Measurements from ENCODE around the gene PRSS36.

Gene PRSS36

DNA sequence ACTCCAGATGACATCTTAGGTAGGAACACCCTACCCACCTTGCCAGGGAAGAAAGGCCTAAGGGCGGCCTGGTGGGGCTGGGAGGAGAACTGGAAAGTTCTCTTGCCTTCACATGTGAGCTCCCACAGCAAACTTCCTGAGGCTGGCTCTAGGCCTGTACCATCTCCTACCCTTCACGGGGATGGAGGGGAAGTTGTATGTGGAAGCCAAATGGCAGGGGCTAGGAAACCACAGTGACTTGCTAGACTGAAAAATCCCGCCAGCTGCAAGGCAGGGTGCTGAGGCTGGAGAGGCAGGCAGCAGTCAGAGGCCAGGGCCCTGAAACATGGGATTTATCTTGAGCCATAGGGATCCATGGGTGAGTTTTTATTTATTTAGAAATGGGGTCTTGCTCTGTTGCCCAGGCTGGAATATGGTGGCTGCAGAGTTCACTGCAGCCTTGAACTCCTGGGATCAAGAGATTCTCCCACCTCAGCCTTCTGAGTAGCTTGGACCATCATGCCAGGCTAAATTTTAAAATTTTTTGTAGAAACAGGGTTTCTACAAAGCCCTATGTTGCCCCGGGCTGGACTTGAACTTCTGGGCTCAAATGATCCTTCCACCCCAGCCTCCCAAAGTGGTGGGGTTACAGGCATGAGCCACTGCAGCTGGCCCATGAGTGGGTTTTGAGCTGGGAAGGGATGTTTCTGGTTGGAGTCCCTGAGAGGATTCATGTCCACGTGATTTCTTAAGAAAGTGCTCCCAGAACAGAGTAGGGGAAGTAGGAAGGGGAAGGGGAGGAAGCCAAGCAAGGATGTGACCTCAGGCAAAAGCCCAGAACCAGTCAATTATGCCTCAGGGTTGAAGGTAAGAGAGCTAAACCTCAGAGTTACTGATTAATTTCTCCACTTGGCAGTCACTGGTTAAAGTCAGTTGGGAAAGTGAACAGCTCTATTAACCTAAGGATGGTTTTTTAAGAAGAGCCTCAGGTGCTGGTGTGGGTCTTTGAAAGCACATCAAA lies 36.4 kb downstream of the PRSS36 start:
- Histone ChIP-seq H3K9me3 (ENCODE audit: control insufficient read depth, low read length) (no peaks in the 10 kb centered on the region), H3K9ac (ENCODE audit: low read length) (no peak overlapping the region)
- DNase-seq (ENCODE audit: low read depth), result no peak

GRCh38 chr16:31112711-31113110 lies 37.2 kb downstream of the PRSS36 start:
- H3K27me3 ChIP-seq (replicated peaks; ENCODE audit: control insufficient read depth, insufficient read depth, low read length), result no peaks in the 10 kb centered on the region
- peaks cover 38% of the 10 kb centered on the region for H3K36me3 ChIP-seq (ENCODE audit: control insufficient read depth, insufficient read depth, low read length, severe bottlenecking)
- H3K9me3 ChIP-seq (ENCODE audit: control insufficient read depth, low read length), result no peaks in the 10 kb centered on the region
- H3K4me1 ChIP-seq (ENCODE audit: control insufficient read depth, insufficient read depth, low read length), result peaks cover 8% of the 10 kb centered on the region
- DNase-seq (ENCODE audit: low read depth), result no peak
- H3K4me3 ChIP-seq (ENCODE audit: low read length), result no peak overlapping the region
- H3K9ac ChIP-seq (ENCODE audit: low read length), result no peak overlapping the region

More for the DNA sequence above, 36.4 kb downstream of the PRSS36 start:
- H3K4me3 ChIP-seq (ENCODE audit: low read length), result no peak overlapping the region
- no peaks in the 10 kb centered on the region for H3K27me3 ChIP-seq (replicated peaks; ENCODE audit: control insufficient read depth, insufficient read depth, low read length)
- H3K36me3 ChIP-seq (ENCODE audit: control insufficient read depth, insufficient read depth, low read length, severe bottlenecking), result peaks cover 38% of the 10 kb centered on the region
- H3K4me1 ChIP-seq (ENCODE audit: control insufficient read depth, insufficient read depth, low read length), result peaks cover 13% of the 10 kb centered on the region

- H3K4me1 ChIP-seq (ENCODE audit: control insufficient read depth, insufficient read depth, low read length), result peaks cover 8% of the 10 kb centered on the region
- no peak overlapping the region for H3K9ac ChIP-seq (ENCODE audit: low read length)
- DNase-seq (ENCODE audit: low read depth), result no peak
- no peak overlapping the region for H3K4me3 ChIP-seq (ENCODE audit: low read length)
- H3K36me3 ChIP-seq (ENCODE audit: control insufficient read depth, insufficient read depth, low read length, severe bottlenecking), result peaks cover 38% of the 10 kb centered on the region
- H3K27me3 ChIP-seq (replicated peaks; ENCODE audit: control insufficient read depth, insufficient read depth, low read length), result no peaks in the 10 kb centered on the region
- no peaks in the 10 kb centered on the region for H3K9me3 ChIP-seq (ENCODE audit: control insufficient read depth, low read length)
Measured at GRCh38 chr16:31111881-31112466, 37.9 kb downstream of the PRSS36 start.

DNA sequence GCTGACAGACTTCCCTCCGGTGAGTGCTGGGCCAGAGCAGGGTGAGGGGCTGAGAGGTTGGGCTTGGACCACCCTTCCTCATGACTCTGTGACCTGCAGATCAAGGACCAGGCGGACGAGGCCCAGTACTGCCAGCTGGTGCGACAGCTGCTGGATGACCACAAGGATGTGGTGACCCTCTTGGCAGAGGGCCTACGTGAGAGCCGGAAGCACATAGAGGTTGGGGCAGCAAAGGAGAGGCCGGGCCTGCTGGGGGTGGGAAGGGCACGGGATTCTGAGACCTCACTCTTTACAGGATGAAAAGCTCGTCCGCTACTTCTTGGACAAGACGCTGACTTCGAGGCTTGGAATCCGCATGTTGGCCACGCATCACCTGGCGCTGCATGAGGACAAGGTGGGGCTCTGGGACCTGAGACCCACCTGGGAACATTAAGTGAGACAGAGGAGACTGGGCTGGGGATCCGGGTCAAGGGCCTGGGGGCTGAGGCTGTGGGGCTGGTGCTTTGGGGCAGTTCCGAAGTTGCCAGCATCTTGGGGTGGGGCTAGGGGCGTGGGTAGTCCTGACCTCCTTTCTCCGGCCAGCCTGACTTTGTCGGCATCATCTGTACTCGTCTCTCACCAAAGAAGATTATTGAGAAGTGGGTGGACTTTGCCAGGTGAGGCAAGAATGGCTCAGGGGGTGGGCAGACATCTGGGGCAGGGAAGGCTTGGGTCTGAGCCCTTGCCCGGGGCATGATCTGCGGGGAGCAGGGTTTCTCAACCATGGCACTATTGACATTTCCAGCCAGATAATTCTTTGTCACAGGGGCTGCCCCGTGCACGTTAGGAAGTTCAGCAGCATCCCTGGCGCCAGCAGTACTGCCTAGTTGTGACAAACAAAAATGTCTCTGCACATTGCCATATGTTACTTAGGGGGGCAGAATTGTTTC lies 39.5 kb downstream of the PRSS36 start:
- Histone ChIP-seq H3K4me1 (ENCODE audit: control insufficient read depth, insufficient read depth, low read length) (peaks cover 8% of the 10 kb centered on the region), H3K9ac (ENCODE audit: low read length) (no peak overlapping the region), H3K36me3 (ENCODE audit: control insufficient read depth, insufficient read depth, low read length, severe bottlenecking) (peaks cover 38% of the 10 kb centered on the region), H3K9me3 (ENCODE audit: control insufficient read depth, low read length) (no peaks in the 10 kb centered on the region), H3K4me3 (ENCODE audit: low read length) (no peak overlapping the region), H3K27me3 (replicated peaks; ENCODE audit: control insufficient read depth, insufficient read depth, low read length) (no peaks in the 10 kb centered on the region)
- DNase-seq (ENCODE audit: low read depth), result no peak

DNA sequence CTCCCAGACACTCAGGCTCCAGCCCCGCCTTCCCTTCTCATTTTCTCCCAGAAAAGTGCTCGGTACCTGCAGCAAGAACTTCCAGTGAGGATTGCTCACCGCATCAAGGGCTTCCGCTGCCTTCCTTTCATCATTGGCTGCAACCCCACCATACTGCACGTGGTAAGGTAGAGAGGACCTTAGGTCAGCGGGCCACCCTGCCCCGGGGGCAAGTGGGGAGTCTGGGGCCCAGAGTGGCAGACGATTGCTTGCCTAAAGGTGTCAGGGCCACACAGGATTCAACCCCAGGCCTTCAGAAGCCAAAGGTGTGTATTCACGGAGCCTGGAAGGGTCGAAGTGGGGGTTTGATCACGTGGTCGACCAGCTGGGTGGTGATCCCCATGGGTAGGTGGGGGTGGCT lies 40.2 kb downstream of the PRSS36 start:
- H3K27me3 ChIP-seq (replicated peaks; ENCODE audit: control insufficient read depth, insufficient read depth, low read length), result no peaks in the 10 kb centered on the region
- no peaks in the 10 kb centered on the region for H3K9me3 ChIP-seq (ENCODE audit: control insufficient read depth, low read length)
- no peak overlapping the region for H3K9ac ChIP-seq (ENCODE audit: low read length)
- peaks cover 8% of the 10 kb centered on the region for H3K4me1 ChIP-seq (ENCODE audit: control insufficient read depth, insufficient read depth, low read length)
- peaks cover 38% of the 10 kb centered on the region for H3K36me3 ChIP-seq (ENCODE audit: control insufficient read depth, insufficient read depth, low read length, severe bottlenecking)
- H3K4me3 ChIP-seq (ENCODE audit: low read length), result peak overlapping the region; percentile 90
- no peak for DNase-seq (ENCODE audit: low read depth)

- H3K4me3 ChIP-seq (ENCODE audit: low read length), result peak overlapping the region; percentile 90
- peaks cover 8% of the 10 kb centered on the region for H3K4me1 ChIP-seq (ENCODE audit: control insufficient read depth, insufficient read depth, low read length)
- DNase-seq (ENCODE audit: low read depth), result peak; percentile 20
- H3K9ac ChIP-seq (ENCODE audit: low read length), result peak overlapping the region; percentile 95
- no peaks in the 10 kb centered on the region for H3K9me3 ChIP-seq (ENCODE audit: control insufficient read depth, low read length)
- peaks cover 38% of the 10 kb centered on the region for H3K36me3 ChIP-seq (ENCODE audit: control insufficient read depth, insufficient read depth, low read length, severe bottlenecking)
- no peaks in the 10 kb centered on the region for H3K27me3 ChIP-seq (replicated peaks; ENCODE audit: control insufficient read depth, insufficient read depth, low read length)
Measured at GRCh38 chr16:31108794-31109558, 40.9 kb downstream of the PRSS36 start.

GRCh38 chr16:31108035-31108793 lies 41.7 kb downstream of the PRSS36 start, which contains the start of gene BCKDK:
BCKDK (plus strand) TSS chr16:31108386; CDS start chr16:31109224, 838 bp downstream.
- peaks cover 8% of the 10 kb centered on the region for H3K4me1 ChIP-seq (ENCODE audit: control insufficient read depth, insufficient read depth, low read length)
- no peaks in the 10 kb centered on the region for H3K9me3 ChIP-seq (ENCODE audit: control insufficient read depth, low read length)
- H3K9ac ChIP-seq (ENCODE audit: low read length), result peak within 1 kb of the TSS; percentile 95
- H3K27me3 ChIP-seq (replicated peaks; ENCODE audit: control insufficient read depth, insufficient read depth, low read length), result no peaks in the 10 kb centered on the region
- peak; percentile 89 for DNase-seq (ENCODE audit: low read depth)
- H3K4me3 ChIP-seq (ENCODE audit: low read length), result peak within 1 kb of the TSS; percentile 90
- peaks cover 38% of the 10 kb centered on the region for H3K36me3 ChIP-seq (ENCODE audit: control insufficient read depth, insufficient read depth, low read length, severe bottlenecking)

- DNase-seq (ENCODE audit: low read depth), result no peak
- Histone ChIP-seq H3K9me3 (ENCODE audit: control insufficient read depth, low read length) (no peaks in the 10 kb centered on the region), H3K27me3 (replicated peaks; ENCODE audit: control insufficient read depth, insufficient read depth, low read length) (no peaks in the 10 kb centered on the region), H3K4me1 (ENCODE audit: control insufficient read depth, insufficient read depth, low read length) (peaks cover 8% of the 10 kb centered on the region), H3K9ac (ENCODE audit: low read length) (peak overlapping the region; percentile 95), H3K4me3 (ENCODE audit: low read length) (peak overlapping the region; percentile 90), H3K36me3 (ENCODE audit: control insufficient read depth, insufficient read depth, low read length, severe bottlenecking) (peaks cover 32% of the 10 kb centered on the region)
Measured at GRCh38 chr16:31107465-31107867, 42.4 kb downstream of the PRSS36 start.

DNA sequence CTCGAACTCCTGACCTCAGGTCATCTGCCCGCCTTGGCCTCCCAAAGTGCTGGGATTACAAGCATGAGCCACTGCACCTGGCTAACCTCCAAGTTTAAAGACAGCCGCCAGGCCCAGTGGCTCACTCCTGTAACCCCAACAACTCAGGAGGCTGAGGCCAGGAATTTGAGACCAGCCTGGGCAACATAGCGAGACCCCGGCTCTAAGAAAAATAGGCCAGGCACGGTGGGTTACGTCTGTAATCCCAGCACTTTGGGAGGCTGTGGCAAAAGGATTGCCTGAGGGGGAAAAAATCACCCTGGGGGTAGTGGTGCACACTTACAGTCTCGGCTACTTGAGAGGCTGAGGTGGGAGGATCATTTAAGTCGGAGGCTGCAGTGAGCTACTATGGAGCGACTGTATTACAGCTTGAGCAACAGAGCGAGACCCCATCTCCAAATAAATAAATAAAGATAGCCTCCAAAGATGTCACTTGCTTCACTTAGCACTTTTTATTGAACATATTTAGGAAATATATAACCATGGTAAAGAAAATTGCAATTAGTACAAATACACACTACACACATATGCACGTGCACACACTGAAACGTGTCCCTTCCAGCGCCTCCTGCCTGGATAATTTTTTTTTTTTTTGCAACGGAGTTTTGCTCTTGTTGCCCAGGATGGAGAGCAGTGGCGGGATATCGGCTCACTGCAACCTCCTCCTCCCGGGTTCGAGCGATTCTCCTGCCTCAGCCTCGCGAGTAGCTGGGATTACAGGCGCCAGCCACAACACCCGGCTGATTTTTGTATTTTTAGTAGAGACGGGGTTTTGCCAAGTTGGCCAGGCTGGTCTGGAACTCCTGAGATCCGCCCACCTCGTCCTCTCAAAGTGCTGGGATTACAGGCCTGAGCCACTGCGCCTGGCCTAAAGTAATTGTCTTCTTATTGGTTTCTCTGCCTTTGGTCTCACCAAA lies 43.1 kb downstream of the PRSS36 start:
- Histone ChIP-seq H3K4me3 (ENCODE audit: low read length) (no peak overlapping the region), H3K36me3 (ENCODE audit: control insufficient read depth, insufficient read depth, low read length, severe bottlenecking) (peaks cover 25% of the 10 kb centered on the region), H3K4me1 (ENCODE audit: control insufficient read depth, insufficient read depth, low read length) (peaks cover 8% of the 10 kb centered on the region), H3K9ac (ENCODE audit: low read length) (no peak overlapping the region), H3K9me3 (ENCODE audit: control insufficient read depth, low read length) (no peaks in the 10 kb centered on the region), H3K27me3 (replicated peaks; ENCODE audit: control insufficient read depth, insufficient read depth, low read length) (no peaks in the 10 kb centered on the region)
- no peak for DNase-seq (ENCODE audit: low read depth)

Data from adipocyte (in vitro differentiated cells).